NB4 (cell line): ENCODE results near the gene MYO7B.

ENCODE experiments used
- DNase-seq: peaks from one replicate; pipeline ENCODE4 v3.0.0; 2010; ENCODE audit warnings: low read depth
- H3K4me3 ChIP-seq: one replicate; pipeline ENCODE4 v1.5.1; 2011; ENCODE audit warnings: mild to moderate bottlenecking, low read depth, low read length, moderate library complexity
- MYC ChIP-seq: IDR thresholded peaks from 2 replicates; pipeline ENCODE4 v1.6.1; 2011; ENCODE audit warnings: low read depth, low read length
- POLR2A ChIP-seq: IDR thresholded peaks from 2 replicates; pipeline ENCODE4 v1.6.1; 2011; ENCODE audit warnings: mild to moderate bottlenecking; ENCODE audit not compliant: insufficient read length; ENCODE audit errors: extremely low read depth
- TF ChIP-seq, protein P1 (sequence below): IDR thresholded peaks from 2 replicates; pipeline ENCODE4 v1.6.1; 2011; ENCODE audit warnings: low read depth, low read length
- TF ChIP-seq, protein P2 (sequence below): IDR thresholded peaks from one replicate; pipeline ENCODE4 v1.5.1; 2012; ENCODE audit warnings: low read depth, low read length

Gene MYO7B

DNA sequence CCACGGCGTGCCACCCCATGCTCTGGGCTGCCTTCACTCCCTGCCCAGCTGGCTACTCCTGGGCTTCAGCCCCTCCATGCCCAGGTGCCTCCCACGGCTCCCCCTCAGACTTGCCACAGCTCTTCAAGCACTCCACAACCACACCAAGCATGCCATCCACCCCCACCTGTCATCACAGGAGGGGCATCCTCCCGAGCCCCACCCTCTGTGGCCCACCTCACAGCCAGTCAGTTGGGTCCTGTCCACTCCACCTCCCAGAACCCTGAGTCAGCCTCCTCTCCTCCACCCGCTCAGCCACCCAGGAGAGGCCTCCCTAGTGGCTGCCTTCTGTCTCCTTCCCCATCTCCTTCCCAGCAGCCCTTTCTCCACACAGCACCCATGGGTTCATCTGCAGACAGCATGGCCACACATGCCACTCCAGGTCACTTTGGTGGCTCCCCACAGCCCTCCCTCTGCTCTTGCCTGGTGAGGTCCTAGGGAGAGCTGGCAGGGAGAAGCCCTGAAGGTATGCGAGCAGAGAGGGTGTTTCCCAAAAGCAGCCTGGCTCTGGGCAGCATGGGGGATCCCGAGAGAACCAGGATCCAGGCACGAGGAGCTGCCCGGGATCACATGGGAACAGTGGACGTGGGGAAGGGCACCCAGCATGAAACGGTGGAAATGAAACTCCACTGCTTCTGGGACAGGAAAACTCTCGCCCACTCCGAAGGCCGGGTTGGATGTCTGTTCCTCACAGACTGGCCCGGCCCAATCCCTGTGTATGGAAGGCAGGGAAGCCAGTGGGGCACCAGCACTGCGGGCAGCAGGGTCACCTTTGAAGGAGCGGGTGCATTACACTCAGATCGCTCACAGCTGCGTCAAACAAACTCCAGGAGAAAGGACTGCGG is 137.1 kb downstream of the MYO7B start:
- H3K4me3 ChIP-seq: no peak overlapping the region
- no peak for DNase-seq
- TF ChIP-seq POLR2A: no peak
- TF ChIP-seq, protein P1, sequence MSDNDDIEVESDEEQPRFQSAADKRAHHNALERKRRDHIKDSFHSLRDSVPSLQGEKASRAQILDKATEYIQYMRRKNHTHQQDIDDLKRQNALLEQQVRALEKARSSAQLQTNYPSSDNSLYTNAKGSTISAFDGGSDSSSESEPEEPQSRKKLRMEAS: no peak
- TF ChIP-seq, protein P2, sequence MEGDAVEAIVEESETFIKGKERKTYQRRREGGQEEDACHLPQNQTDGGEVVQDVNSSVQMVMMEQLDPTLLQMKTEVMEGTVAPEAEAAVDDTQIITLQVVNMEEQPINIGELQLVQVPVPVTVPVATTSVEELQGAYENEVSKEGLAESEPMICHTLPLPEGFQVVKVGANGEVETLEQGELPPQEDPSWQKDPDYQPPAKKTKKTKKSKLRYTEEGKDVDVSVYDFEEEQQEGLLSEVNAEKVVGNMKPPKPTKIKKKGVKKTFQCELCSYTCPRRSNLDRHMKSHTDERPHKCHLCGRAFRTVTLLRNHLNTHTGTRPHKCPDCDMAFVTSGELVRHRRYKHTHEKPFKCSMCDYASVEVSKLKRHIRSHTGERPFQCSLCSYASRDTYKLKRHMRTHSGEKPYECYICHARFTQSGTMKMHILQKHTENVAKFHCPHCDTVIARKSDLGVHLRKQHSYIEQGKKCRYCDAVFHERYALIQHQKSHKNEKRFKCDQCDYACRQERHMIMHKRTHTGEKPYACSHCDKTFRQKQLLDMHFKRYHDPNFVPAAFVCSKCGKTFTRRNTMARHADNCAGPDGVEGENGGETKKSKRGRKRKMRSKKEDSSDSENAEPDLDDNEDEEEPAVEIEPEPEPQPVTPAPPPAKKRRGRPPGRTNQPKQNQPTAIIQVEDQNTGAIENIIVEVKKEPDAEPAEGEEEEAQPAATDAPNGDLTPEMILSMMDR: no peak
- no peak for TF ChIP-seq MYC

DNA sequence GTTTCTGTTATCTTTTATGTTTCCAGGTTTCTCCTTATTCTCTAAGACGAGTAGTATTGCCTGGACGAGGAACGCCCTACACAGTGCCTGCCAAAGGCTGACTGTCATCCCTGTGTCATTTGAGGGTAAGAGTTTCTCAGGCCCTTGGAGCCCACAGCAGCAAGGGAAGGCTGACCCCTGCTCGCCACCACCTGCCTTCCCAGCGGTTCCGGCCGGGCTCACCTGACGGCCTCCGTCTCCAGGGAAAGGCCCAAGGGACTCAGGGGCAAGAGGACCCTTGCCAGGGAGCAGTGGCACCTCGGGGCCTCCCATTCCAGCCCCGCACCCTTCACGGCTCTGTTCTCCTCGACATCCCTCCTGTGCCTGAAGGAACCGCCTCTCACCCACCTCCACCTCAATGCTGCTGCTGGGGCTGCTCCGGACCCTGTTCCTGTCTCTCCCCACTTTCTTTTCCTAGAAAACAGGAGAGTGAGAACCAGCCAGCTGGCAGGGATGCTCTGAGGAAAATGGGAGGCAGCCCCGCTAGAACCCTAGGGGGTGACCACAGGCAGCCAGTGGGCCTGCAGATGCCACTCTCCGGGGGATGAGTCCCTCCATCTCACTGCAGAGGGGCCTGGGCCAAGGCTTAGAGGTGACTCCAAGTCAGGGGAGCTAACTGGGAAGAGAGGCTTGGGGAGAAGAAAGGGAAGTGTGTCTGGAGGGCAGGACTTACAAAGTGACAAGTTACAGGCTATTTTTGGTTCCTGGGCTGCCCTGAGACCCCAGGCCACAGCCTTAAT is 138.0 kb downstream of the MYO7B start:
- no peak overlapping the region for H3K4me3 ChIP-seq
- DNase-seq: peak; percentile 19
- TF ChIP-seq, protein P1: no peak
- TF ChIP-seq MYC (no peak), POLR2A (no peak)
- TF ChIP-seq, protein P2: no peak

DNA sequence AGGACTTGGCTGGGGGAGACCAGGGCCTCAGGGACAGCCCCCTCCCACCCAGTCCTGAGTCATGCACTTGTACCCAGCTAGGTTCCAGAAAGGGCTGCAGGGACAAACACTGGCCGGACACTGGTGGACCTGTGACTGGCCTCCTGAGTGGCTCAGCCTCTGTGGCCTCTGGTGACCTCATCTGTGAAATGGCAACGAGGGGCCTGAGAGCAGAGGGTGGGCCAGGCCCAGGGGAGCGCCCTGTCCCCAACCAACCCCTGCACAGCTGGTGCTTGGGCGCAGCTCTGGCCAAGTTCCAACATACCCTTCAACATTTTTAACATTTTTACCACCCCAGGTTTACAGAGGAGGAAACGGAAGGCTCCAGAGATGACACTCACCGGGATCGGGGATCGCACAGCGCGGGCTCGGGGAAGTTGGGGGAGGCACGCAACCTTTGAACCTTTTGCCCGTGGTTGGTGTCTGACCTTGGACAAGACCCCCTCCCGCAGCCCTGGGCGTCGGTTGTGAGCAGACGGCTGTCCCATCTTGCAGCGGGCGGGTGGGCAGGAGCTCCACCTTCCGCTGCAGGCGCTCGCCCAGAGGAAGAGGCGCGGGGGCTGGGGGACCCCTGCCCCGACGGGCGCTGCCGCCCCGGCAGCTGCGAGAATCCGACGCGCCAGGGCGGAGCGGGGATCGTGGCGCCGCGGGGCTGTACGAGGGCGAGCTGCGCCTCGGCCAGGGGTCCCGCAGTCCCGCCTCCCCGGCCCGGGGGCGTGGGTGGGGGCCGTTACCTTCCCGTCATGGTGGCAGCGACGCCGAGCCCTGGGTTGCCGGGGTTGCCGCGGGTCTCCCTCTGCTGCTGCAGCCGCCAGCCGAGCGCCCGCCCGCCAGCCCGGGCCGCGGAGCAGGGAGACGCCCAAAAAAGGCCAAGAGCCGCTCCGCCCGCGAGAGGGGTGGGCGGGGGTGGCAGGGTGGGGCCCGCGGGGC is 139.0 kb downstream of the MYO7B start:
- TF ChIP-seq, protein P1: no peak
- TF ChIP-seq, protein P2: no peak
- TF ChIP-seq POLR2A (no peak), MYC (no peak)
- H3K4me3 ChIP-seq: no peak overlapping the region
- DNase-seq: no peak

DNA sequence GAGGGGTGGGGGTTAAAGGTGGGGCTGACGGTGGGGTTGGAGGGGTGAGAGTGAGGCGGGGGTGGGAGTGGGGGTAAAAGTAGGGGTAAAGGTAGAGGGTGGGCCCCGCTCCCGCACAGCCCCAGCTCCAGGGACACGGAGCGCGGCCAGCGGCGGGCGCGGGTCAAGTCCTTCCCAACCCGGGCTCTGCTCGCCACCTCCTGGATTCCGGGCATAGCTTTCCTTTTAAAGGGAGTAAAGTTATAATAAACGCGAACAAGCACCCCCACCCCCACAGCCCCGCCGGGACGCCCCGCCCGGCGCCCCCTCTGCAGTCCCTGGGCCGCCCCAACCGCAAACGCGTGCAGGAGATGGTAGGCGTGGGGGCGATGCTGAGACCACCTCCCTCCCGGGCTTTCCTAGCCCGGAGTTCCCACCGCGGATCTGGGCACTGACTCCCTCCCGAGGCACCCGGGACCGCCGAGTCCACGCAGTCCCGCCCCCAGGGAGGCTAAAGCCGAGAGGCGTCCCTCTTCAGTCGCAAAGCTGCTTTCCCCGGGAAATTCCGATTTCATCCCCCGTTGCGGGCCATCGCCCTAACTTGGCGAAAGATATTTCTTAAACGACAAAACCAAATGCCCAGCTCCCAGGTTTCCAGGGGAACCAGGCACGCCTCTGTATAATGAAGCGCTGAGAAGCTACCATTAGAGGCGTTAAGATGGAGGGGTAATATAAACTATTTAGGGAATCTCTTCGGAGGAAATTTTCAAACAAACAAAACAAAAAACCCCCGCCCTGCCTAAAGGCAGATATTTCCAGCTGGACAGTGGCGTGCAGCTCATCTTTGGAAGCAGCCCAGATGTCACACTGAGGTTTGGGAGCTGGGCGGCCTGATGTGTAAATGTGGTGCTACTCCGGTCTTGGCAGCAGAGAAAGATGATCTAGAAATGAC is 140.1 kb downstream of the MYO7B start, which contains the start of gene LIMS2:
TSS of gene LIMS2 (minus strand) at position 200 of the 931 bp plus-strand sequence. CDS start 506 bp downstream, outside the sequence.
- TF ChIP-seq, protein P1: no peak
- no peak for DNase-seq
- H3K4me3 ChIP-seq: no peak within 1 kb of the TSS

DNA sequence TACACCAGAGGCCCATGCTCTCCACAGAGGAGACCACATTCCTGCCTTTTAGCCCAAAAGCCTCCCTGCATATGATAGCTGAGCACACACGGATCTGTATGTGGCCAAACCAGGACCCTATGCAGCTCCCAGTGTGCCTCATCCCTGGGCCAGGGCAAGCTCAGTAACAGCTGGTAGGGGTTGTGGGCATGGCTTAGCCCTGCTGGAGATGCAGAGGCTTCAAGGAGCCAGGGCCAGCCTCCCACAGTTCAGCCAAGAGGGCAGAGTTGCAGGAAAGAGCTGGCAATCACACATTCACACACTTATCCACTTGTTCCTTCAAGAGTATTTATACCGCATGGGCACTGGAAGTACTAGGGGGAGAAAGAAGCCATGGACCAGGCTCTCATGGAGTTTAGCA is 141.4 kb downstream of the MYO7B start:
- H3K4me3 ChIP-seq: no peak overlapping the region
- DNase-seq: no peak
- TF ChIP-seq, protein P2: no peak
